ENCODE results near the gene GDAP1L1.

DNA sequence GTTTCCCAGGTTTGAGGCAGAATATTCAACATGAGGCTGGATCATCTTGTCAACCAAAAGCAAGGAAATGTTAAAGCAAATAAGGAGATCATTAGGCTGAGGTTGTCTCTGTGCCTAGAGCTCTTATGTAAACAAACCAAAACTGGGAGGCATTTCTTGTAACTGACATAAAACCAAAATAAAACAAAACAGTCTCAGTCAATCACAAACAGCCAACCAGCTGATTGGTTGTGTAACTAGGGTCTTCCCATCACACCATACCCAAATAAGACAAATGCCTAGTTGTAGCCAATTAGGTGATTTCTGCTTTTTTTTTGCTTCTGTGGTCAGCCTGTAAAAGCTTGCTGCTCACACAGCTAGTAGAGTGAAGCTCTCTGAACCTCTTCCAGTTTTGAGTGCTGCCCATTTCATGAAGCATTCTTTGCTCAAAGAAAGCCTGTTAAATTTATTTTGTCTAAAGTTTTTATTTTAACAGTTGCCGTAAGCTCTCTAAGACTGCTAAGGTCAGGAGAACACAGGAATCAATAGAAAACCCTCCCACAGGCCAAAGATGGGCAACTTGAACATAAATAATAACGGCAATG, 72.8 kb downstream of the GDAP1L1 start:
- TF ChIP-seq, protein P1, sequence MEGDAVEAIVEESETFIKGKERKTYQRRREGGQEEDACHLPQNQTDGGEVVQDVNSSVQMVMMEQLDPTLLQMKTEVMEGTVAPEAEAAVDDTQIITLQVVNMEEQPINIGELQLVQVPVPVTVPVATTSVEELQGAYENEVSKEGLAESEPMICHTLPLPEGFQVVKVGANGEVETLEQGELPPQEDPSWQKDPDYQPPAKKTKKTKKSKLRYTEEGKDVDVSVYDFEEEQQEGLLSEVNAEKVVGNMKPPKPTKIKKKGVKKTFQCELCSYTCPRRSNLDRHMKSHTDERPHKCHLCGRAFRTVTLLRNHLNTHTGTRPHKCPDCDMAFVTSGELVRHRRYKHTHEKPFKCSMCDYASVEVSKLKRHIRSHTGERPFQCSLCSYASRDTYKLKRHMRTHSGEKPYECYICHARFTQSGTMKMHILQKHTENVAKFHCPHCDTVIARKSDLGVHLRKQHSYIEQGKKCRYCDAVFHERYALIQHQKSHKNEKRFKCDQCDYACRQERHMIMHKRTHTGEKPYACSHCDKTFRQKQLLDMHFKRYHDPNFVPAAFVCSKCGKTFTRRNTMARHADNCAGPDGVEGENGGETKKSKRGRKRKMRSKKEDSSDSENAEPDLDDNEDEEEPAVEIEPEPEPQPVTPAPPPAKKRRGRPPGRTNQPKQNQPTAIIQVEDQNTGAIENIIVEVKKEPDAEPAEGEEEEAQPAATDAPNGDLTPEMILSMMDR (IDR thresholded peaks at IDR 0.05; ENCODE audit: poor library complexity, severe bottlenecking) = no peak
- TF ChIP-seq RAD21 (conservative IDR thresholded peaks at IDR 0.05) = no peak
- TF ChIP-seq POLR2AphosphoS5 (IDR thresholded peaks at IDR 0.05) = no peak
- no peak for TF ChIP-seq TAF1 (IDR thresholded peaks at IDR 0.05; ENCODE audit: low read depth)
- TF ChIP-seq EZH2 (IDR thresholded peaks at IDR 0.05; ENCODE audit: borderline replicate concordance, insufficient read depth, low read length, poor library complexity, severe bottlenecking) = no peak
- TF ChIP-seq SMC3 (conservative IDR thresholded peaks at IDR 0.05; ENCODE audit: poor library complexity) = no peak
- TF ChIP-seq EP300 (conservative IDR thresholded peaks at IDR 0.05; ENCODE audit: poor library complexity, severe bottlenecking) = no peak
- no peak for TF ChIP-seq REST (IDR thresholded peaks at IDR 0.05; ENCODE audit: borderline replicate concordance)

All from neural cell (in vitro differentiated cells).